MM.1S (cell line): ENCODE measurements around the gene CEACAM7.

Experiments
- DNase-seq: peaks from one replicate; pipeline ENCODE4 v3.0.0-alpha.2; 2015
- H2AFZ ChIP-seq: fragments of 300-600 bp; sonication (generic); 2 replicates; pipeline ENCODE4 v1.6.0; 2016; ENCODE audit warnings: antibody characterized with exemption, low read length
- H3F3A ChIP-seq: fragments of 300-600 bp; sonication (generic); 2 replicates; pipeline ENCODE4 v1.6.1; 2016; ENCODE audit warnings: mild to moderate bottlenecking, antibody characterized with exemption, low read length, moderate library complexity, mixed read lengths; ENCODE audit not compliant: insufficient read depth
- H3K27ac ChIP-seq: fragments of 300-600 bp; sonication (generic); 2 replicates; pipeline ENCODE4 v1.5.1; 2016; ENCODE audit warnings: mild to moderate bottlenecking, low read length
- H3K27me3 ChIP-seq: fragments of 300-600 bp; sonication (generic); replicated peaks from 2 replicates; pipeline ENCODE4 v1.6.0; 2016; ENCODE audit warnings: low read length; ENCODE audit not compliant: insufficient read depth
- H3K36me3 ChIP-seq: fragments of 300-600 bp; sonication (generic); replicated peaks from 2 replicates; pipeline ENCODE4 v1.6.1; 2016; ENCODE audit warnings: mild to moderate bottlenecking, low read length, mixed read lengths; ENCODE audit not compliant: insufficient read depth
- H3K4me1 ChIP-seq: fragments of 300-600 bp; sonication (generic); 2 replicates; pipeline ENCODE4 v1.6.1; 2016; ENCODE audit warnings: low read length, mixed read lengths
- H3K4me2 ChIP-seq: fragments of 300-600 bp; sonication (generic); 2 replicates; pipeline ENCODE4 v1.6.0; 2016; ENCODE audit warnings: low read depth, low read length
- H3K4me3 ChIP-seq: fragments of 300-600 bp; sonication (generic); 2 replicates; pipeline ENCODE4 v1.5.1; 2016; ENCODE audit warnings: low read length, mixed read lengths
- H3K79me2 ChIP-seq: fragments of 300-600 bp; sonication (generic); 2 replicates; pipeline ENCODE4 v1.6.1; 2016; ENCODE audit warnings: mixed run types, low read length, mixed read lengths
- H3K9ac ChIP-seq: fragments of 300-600 bp; sonication (generic); 2 replicates; pipeline ENCODE4 v1.6.1; 2016; ENCODE audit warnings: low read length, mixed read lengths
- H3K9me2 ChIP-seq: fragments of 300-600 bp; sonication (generic); replicated peaks from 2 replicates; pipeline ENCODE4 v1.6.1; 2016; ENCODE audit warnings: mild to moderate bottlenecking, low read length, mixed read lengths; ENCODE audit not compliant: insufficient read depth
- H3K9me3 ChIP-seq: fragments of 300-600 bp; sonication (generic); replicated peaks from 2 replicates; pipeline ENCODE4 v1.6.1; 2016; ENCODE audit warnings: mild to moderate bottlenecking, low read length, mixed read lengths; ENCODE audit not compliant: insufficient read depth
- H4K20me1 ChIP-seq: fragments of 300-600 bp; sonication (generic); 2 replicates; pipeline ENCODE4 v1.6.1; 2016; ENCODE audit warnings: mild to moderate bottlenecking, low read length, moderate library complexity, mixed read lengths; ENCODE audit not compliant: insufficient read depth
- EZH2 ChIP-seq: fragments of 300-600 bp; sonication (generic); optimal IDR thresholded peaks from 2 replicates; pipeline ENCODE3; 2017; ENCODE audit warnings: low read depth, mild to moderate bottlenecking, antibody characterized with exemption, low read length, mixed read lengths
- EZH2phosphoT487 ChIP-seq: fragments of 300-600 bp; sonication (generic); IDR thresholded peaks from 2 replicates; pipeline ENCODE4 v1.6.1; 2018; ENCODE audit warnings: antibody characterized with exemption, low read length
- TF ChIP-seq, protein P1 (sequence below): fragments of 300-600 bp; sonication (generic); IDR thresholded peaks from 2 replicates; pipeline ENCODE4 v1.5.1; 2016; ENCODE audit warnings: antibody characterized with exemption, low read length, mixed read lengths

CEACAM7 gene

GRCh38 chr19:41695745-41696144, 7.7 kb upstream of the CEACAM7 start:
- no peak overlapping the region for H3K9ac ChIP-seq
- no peak for DNase-seq
- no peak overlapping the region for H2AFZ ChIP-seq
- H3K79me2 ChIP-seq, result no peaks in the 10 kb centered on the region
- H3K27ac ChIP-seq, result no peak overlapping the region
- H3F3A ChIP-seq, result no peaks in the 10 kb centered on the region
- no peaks in the 10 kb centered on the region for H3K9me2 ChIP-seq
- no peaks in the 10 kb centered on the region for H3K9me3 ChIP-seq
- no peak overlapping the region for H3K4me2 ChIP-seq
- no peaks in the 10 kb centered on the region for H3K4me1 ChIP-seq
- no peak overlapping the region for H3K4me3 ChIP-seq
- H3K36me3 ChIP-seq, result no peaks in the 10 kb centered on the region
- peaks cover 55% of the 10 kb centered on the region for H3K27me3 ChIP-seq
- H4K20me1 ChIP-seq, result no peaks in the 10 kb centered on the region
- TF ChIP-seq, protein P1, sequence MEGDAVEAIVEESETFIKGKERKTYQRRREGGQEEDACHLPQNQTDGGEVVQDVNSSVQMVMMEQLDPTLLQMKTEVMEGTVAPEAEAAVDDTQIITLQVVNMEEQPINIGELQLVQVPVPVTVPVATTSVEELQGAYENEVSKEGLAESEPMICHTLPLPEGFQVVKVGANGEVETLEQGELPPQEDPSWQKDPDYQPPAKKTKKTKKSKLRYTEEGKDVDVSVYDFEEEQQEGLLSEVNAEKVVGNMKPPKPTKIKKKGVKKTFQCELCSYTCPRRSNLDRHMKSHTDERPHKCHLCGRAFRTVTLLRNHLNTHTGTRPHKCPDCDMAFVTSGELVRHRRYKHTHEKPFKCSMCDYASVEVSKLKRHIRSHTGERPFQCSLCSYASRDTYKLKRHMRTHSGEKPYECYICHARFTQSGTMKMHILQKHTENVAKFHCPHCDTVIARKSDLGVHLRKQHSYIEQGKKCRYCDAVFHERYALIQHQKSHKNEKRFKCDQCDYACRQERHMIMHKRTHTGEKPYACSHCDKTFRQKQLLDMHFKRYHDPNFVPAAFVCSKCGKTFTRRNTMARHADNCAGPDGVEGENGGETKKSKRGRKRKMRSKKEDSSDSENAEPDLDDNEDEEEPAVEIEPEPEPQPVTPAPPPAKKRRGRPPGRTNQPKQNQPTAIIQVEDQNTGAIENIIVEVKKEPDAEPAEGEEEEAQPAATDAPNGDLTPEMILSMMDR, result no peak
- TF ChIP-seq EZH2phosphoT487 (no peak), EZH2 (no peak)

DNA sequence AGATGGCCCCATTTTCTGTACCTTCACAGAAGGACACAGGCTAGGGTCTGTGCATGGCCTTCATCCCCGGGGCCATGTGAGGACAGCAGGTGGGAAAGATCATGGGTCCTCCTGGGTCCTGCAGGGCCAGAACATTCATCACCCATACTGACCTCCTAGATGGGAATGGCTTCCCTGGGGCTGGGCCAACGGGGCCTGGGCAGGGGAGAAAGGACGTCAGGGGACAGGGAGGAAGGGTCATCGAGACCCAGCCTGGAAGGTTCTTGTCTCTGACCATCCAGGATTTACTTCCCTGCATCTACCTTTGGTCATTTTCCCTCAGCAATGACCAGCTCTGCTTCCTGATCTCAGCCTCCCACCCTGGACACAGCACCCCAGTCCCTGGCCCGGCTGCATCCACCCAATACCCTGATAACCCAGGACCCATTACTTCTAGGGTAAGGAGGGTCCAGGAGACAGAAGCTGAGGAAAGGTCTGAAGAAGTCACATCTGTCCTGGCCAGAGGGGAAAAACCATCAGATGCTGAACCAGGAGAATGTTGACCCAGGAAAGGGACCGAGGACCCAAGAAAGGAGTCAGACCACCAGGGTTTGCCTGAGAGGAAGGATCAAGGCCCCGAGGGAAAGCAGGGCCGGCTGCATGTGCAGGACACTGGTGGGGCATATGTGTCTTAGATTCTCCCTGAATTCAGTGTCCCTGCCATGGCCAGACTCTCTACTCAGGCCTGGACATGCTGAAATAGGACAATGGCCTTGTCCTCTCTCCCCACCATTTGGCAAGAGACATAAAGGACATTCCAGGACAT, 7.0 kb upstream of the CEACAM7 start:
- Histone ChIP-seq H3K27me3 (peaks cover 57% of the 10 kb centered on the region), H3K36me3 (no peaks in the 10 kb centered on the region), H4K20me1 (no peaks in the 10 kb centered on the region), H3K4me3 (no peak overlapping the region), H3F3A (no peaks in the 10 kb centered on the region), H3K27ac (no peak overlapping the region), H3K4me1 (no peaks in the 10 kb centered on the region), H3K9me2 (no peaks in the 10 kb centered on the region), H3K79me2 (no peaks in the 10 kb centered on the region), H2AFZ (no peak overlapping the region), H3K4me2 (no peak overlapping the region), H3K9ac (no peak overlapping the region), H3K9me3 (no peaks in the 10 kb centered on the region)
- TF ChIP-seq, protein P1, result no peak
- TF ChIP-seq EZH2phosphoT487 (no peak), EZH2 (no peak)
- DNase-seq, result no peak

DNA sequence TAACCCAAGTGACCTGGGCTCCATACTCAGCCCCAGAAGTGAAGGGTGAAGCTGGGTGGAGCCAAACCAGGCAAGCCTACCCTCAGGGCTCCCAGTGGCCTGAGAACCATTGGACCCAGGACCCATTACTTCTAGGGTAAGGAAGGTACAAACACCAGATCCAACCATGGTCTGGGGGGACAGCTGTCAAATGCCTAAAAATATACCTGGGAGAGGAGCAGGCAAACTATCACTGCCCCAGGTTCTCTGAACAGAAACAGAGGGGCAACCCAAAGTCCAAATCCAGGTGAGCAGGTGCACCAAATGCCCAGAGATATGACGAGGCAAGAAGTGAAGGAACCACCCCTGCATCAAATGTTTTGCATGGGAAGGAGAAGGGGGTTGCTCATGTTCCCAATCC, 6.1 kb upstream of the CEACAM7 start:
- Histone ChIP-seq H4K20me1 (no peaks in the 10 kb centered on the region), H3K27me3 (peaks cover 57% of the 10 kb centered on the region), H3K4me3 (no peak overlapping the region), H3K4me1 (no peaks in the 10 kb centered on the region), H3K36me3 (no peaks in the 10 kb centered on the region), H3K9me2 (no peaks in the 10 kb centered on the region), H3K79me2 (no peaks in the 10 kb centered on the region), H3K9ac (no peak overlapping the region), H3K27ac (no peak overlapping the region), H3K4me2 (no peak overlapping the region), H2AFZ (no peak overlapping the region), H3F3A (no peaks in the 10 kb centered on the region), H3K9me3 (no peaks in the 10 kb centered on the region)
- DNase-seq, result no peak
- no peak for TF ChIP-seq EZH2
- TF ChIP-seq EZH2phosphoT487, result no peak
- TF ChIP-seq, protein P1, result no peak
